ENCODE results near the gene SSBP4.

SSBP4 gene

DNA sequence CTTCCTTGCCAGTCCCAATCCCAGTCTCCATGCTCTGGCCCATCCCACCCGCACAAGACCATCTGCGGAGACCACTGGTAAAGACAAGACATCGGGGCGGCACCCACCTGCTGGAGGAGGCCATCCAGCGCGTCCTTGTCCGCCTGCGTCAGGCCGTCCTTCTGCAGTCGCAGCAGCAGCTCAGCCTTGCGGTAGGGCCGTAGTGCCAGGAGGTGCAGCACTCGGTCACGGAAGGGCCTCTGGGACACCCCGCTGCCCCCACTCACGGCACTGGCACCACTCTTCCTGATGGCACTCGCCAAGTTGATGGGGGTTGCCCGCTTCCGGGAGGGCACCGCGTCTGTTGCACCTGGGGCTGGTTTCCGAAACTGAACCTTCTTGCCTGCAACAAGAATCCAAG, 42.3 kb downstream of the SSBP4 start:
- no peak for DNase-seq (ENCODE audit: extremely low spot score)
- ChIA-PET POLR2A (no interaction called here), CTCF (interaction anchor here (0.6 to 3.0 kb wide), 11 partner anchors 8 to 43 kb away, joined by 3 to 21 read pairs (median 3); no protein-coding TSS in a partner anchor)
- TF ChIP-seq, protein P1, sequence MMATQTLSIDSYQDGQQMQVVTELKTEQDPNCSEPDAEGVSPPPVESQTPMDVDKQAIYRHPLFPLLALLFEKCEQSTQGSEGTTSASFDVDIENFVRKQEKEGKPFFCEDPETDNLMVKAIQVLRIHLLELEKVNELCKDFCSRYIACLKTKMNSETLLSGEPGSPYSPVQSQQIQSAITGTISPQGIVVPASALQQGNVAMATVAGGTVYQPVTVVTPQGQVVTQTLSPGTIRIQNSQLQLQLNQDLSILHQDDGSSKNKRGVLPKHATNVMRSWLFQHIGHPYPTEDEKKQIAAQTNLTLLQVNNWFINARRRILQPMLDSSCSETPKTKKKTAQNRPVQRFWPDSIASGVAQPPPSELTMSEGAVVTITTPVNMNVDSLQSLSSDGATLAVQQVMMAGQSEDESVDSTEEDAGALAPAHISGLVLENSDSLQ (IDR thresholded peaks at IDR 0.05): no peak
- TF ChIP-seq SUZ12 (IDR thresholded peaks at IDR 0.05) (no peak), ARNT (IDR thresholded peaks at IDR 0.05) (no peak), CTBP1 (IDR thresholded peaks at IDR 0.05; ENCODE audit: borderline replicate concordance) (no peak), BHLHE40 (IDR thresholded peaks at IDR 0.05; ENCODE audit: borderline replicate concordance) (no peak), FOXK2 (IDR thresholded peaks at IDR 0.05) (no peak), LEF1 (IDR thresholded peaks at IDR 0.05; ENCODE audit: borderline replicate concordance) (no peak), NFRKB (IDR thresholded peaks at IDR 0.05) (no peak)

GRCh38 chr19:18464646-18465045, 45.4 kb downstream of the SSBP4 start:
- no peak for DNase-seq (ENCODE audit: extremely low spot score)
- no peak for TF ChIP-seq SP1 (IDR thresholded peaks at IDR 0.05)
- no peak for TF ChIP-seq LEF1 (IDR thresholded peaks at IDR 0.05; ENCODE audit: borderline replicate concordance)
- no peak for TF ChIP-seq FOXM1 (IDR thresholded peaks at IDR 0.05; ENCODE audit: borderline replicate concordance)
- no peak for TF ChIP-seq BHLHE40 (IDR thresholded peaks at IDR 0.05; ENCODE audit: borderline replicate concordance)
- no peak for TF ChIP-seq L3MBTL2 (conservative IDR thresholded peaks at IDR 0.05)
- TF ChIP-seq ZNF384 (IDR thresholded peaks at IDR 0.05): no peak
- TF ChIP-seq NFRKB (IDR thresholded peaks at IDR 0.05): no peak
- TF ChIP-seq FOXK2 (IDR thresholded peaks at IDR 0.05): no peak
- TF ChIP-seq, protein P1 (IDR thresholded peaks at IDR 0.05): no peak
- TF ChIP-seq SUZ12 (IDR thresholded peaks at IDR 0.05): no peak
- TF ChIP-seq ARNT (IDR thresholded peaks at IDR 0.05): no peak
- no peak for TF ChIP-seq TARDBP (IDR thresholded peaks at IDR 0.05)
- no peak for TF ChIP-seq FOXA1 (IDR thresholded peaks at IDR 0.05)
- TF ChIP-seq ELF4 (IDR thresholded peaks at IDR 0.05): no peak
- CTCF ChIA-PET: interaction anchor here (0.6 to 0.7 kb wide), 2 partner anchors 12 to 129 kb away, joined by 3 read pairs; no protein-coding TSS in a partner anchor
- POLR2A ChIA-PET: no interaction called here

DNA sequence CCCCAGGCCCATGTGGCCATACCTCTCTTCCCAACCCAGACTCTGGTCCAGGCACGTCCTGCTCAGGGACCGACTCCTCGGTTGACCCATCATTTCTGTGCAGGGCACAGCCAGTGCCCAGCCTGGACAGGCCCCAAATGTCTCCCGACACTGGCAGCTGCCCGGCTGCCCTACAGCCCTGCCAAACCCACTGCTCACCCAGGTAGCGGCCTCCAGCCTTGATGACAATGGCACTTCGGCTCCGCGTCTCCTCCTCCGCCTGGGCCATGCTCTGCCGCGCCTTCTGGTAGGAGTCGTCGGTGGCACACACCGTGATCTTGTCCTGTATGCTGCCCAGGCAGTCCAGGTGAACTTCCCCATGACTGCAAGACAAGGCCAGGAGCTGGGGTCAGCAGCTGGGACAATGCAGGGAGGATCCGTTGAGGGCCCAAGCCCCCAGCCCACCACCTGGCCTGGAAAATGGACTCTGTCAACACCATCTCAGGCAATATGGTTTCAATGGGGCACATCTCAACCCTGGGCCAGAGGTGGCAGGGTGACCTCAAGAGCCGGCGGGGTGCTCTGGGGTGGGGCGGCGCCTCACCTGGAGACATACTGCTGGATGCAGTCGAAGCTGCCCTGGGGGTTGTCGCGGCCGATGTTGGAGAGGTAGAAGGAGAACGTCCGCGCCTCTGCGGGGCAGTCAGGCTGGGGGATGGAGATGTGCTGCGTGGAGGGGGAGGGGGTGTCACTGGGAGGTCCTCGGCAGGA, 46.2 kb downstream of the SSBP4 start:
- TF ChIP-seq HDGF (IDR thresholded peaks at IDR 0.05; ENCODE audit: borderline replicate concordance) (no peak), ARNT (IDR thresholded peaks at IDR 0.05) (no peak), BHLHE40 (IDR thresholded peaks at IDR 0.05; ENCODE audit: borderline replicate concordance) (no peak), ZNF384 (IDR thresholded peaks at IDR 0.05) (no peak), FOXK2 (IDR thresholded peaks at IDR 0.05) (no peak), FOXA1 (IDR thresholded peaks at IDR 0.05) (no peak), FOXM1 (IDR thresholded peaks at IDR 0.05; ENCODE audit: borderline replicate concordance) (no peak), L3MBTL2 (conservative IDR thresholded peaks at IDR 0.05) (no peak), NFRKB (IDR thresholded peaks at IDR 0.05) (no peak), SUZ12 (IDR thresholded peaks at IDR 0.05) (no peak)
- ChIA-PET POLR2A (no interaction called here), CTCF (interaction anchor here (0.6 to 0.7 kb wide), 2 partner anchors 12 to 129 kb away, joined by 3 read pairs; no protein-coding TSS in a partner anchor)
- DNase-seq (ENCODE audit: extremely low spot score): no peak

DNA sequence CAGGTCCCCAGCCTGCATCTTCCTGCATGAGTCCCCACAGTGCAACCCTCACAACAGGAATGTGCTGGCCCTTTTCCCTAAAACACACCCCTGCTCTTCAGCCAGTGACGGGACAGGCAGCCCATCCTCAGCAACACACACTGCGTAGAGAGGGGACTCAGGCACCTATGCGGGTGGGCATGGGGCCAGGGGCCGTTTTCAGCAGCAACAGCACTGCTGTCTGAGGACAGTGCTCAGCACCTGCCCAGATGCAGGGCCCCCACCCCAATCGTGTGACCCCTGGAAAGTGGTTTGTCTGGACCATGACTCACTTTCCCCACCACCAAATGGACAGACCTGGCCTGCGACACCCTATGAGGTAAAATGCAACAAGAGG, 46.8 kb downstream of the SSBP4 start:
- CTCF ChIA-PET: interaction anchor here (0.8 kb wide), 1 partner anchor 105 kb away, joined by 3 read pairs; the partner anchor contains the start of gene UBA52
- DNase-seq (ENCODE audit: extremely low spot score): no peak
- TF ChIP-seq SP1 (IDR thresholded peaks at IDR 0.05) (no peak), L3MBTL2 (conservative IDR thresholded peaks at IDR 0.05) (no peak), FOXM1 (IDR thresholded peaks at IDR 0.05; ENCODE audit: borderline replicate concordance) (no peak)
- POLR2A ChIA-PET: no interaction called here

DNA sequence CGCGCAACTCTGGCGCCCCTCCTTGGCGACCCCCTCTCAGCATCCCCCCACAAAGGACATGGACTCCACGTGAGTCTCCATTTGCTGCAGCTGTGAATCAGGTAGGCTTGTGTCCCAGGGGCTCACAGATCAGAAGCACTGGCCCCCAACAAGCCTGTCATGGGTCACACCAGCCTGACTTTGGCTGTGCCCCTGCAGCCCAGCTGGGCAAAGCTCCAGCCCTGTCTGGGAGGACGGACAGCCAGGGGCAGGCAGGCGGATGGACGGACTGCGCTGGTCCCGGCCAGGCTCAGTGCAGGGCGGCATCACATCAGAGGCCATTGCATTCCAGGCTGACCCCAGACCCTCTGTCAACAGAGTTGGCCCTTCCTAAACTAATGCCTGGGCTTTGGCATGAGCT, 47.2 kb downstream of the SSBP4 start:
- TF ChIP-seq HDGF (IDR thresholded peaks at IDR 0.05; ENCODE audit: borderline replicate concordance) (no peak), ZNF384 (IDR thresholded peaks at IDR 0.05) (no peak), L3MBTL2 (conservative IDR thresholded peaks at IDR 0.05) (no peak), FOXM1 (IDR thresholded peaks at IDR 0.05; ENCODE audit: borderline replicate concordance) (no peak), BHLHE40 (IDR thresholded peaks at IDR 0.05; ENCODE audit: borderline replicate concordance) (no peak), ELF4 (IDR thresholded peaks at IDR 0.05) (no peak), TARDBP (IDR thresholded peaks at IDR 0.05) (no peak), LEF1 (IDR thresholded peaks at IDR 0.05; ENCODE audit: borderline replicate concordance) (no peak), SP1 (IDR thresholded peaks at IDR 0.05) (no peak), SUZ12 (IDR thresholded peaks at IDR 0.05) (no peak), CTBP1 (IDR thresholded peaks at IDR 0.05; ENCODE audit: borderline replicate concordance) (no peak), FOXA1 (IDR thresholded peaks at IDR 0.05) (no peak), ARNT (IDR thresholded peaks at IDR 0.05) (no peak), FOXK2 (IDR thresholded peaks at IDR 0.05) (no peak)
- TF ChIP-seq, protein P1 (IDR thresholded peaks at IDR 0.05): no peak
- DNase-seq (ENCODE audit: extremely low spot score): no peak
- ChIA-PET CTCF (interaction anchor here (0.8 kb wide), 1 partner anchor 105 kb away, joined by 3 read pairs; the partner anchor contains the start of gene UBA52), POLR2A (no interaction called here)

DNA sequence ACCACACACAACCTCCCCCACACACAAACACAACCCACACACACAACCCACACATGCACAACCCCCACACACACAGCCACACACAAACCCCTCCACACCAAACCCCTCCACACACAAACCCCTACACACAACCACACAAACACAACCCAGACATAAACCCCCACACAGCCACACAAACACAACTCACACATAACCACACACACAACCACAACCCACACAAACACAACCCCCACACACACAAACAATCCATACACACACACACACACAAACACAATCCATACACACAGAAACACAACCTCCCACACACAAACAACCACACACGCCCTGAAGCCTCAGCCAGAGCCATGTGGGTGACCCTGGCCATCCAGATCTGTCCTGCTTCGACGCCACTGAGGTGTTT, 48.8 kb downstream of the SSBP4 start:
- CTCF ChIA-PET: no interaction called here
- TF ChIP-seq FOXM1 (IDR thresholded peaks at IDR 0.05; ENCODE audit: borderline replicate concordance) (no peak), CTBP1 (IDR thresholded peaks at IDR 0.05; ENCODE audit: borderline replicate concordance) (no peak), HDGF (IDR thresholded peaks at IDR 0.05; ENCODE audit: borderline replicate concordance) (no peak), NFRKB (IDR thresholded peaks at IDR 0.05) (no peak), L3MBTL2 (conservative IDR thresholded peaks at IDR 0.05) (no peak), FOXK2 (IDR thresholded peaks at IDR 0.05) (no peak), SP1 (IDR thresholded peaks at IDR 0.05) (no peak), FOXA1 (IDR thresholded peaks at IDR 0.05) (no peak)
- TF ChIP-seq, protein P1 (IDR thresholded peaks at IDR 0.05): no peak
- DNase-seq (ENCODE audit: extremely low spot score): no peak
- POLR2A ChIA-PET: no interaction called here

Measured in HEK293T (cell line).